Measurements from ENCODE around the gene CFI.

The CFI gene

GRCh38 chr4:109729718-109730618 is 71.8 kb downstream of the CFI start, which contains the start of gene PLA2G12A:
TSS of gene PLA2G12A (minus strand) at chr4:109730070. CDS start at chr4:109729809, 261 bp downstream.
- peak; percentile 51 for DNase-seq

- DNase-seq = no peak
These were observed 72.6 kb downstream of the CFI start for GRCh38 chr4:109729117-109729717.

- no peak for DNase-seq
These were observed 73.4 kb downstream of the CFI start for GRCh38 chr4:109728385-109728784.

GRCh38 chr4:109723110-109723509 is 78.7 kb downstream of the CFI start:
- no peak for DNase-seq

- DNase-seq = no peak
These were observed 79.4 kb downstream of the CFI start for GRCh38 chr4:109722357-109722756.

- no peak for DNase-seq
These were observed 80.8 kb downstream of the CFI start for GRCh38 chr4:109721033-109721432.

GRCh38 chr4:109719604-109720003 is 82.2 kb downstream of the CFI start:
- no peak for DNase-seq

GRCh38 chr4:109718759-109719158 is 83.0 kb downstream of the CFI start:
- DNase-seq = no peak

GRCh38 chr4:109713500-109713899 is 88.3 kb downstream of the CFI start:
- no peak for DNase-seq

GRCh38 chr4:109708990-109709389 is 92.8 kb downstream of the CFI start:
- DNase-seq = no peak

GRCh38 chr4:109708435-109708834 is 93.4 kb downstream of the CFI start:
- no peak for DNase-seq

- DNase-seq = no peak
These were observed 98.0 kb downstream of the CFI start for GRCh38 chr4:109703664-109704361.

GRCh38 chr4:109702950-109703663 is 98.7 kb downstream of the CFI start, which contains the start of gene CASP6:
TSS of gene CASP6 (minus strand) at chr4:109703445. CDS start at chr4:109703395, 50 bp downstream.
- DNase-seq = peak; percentile 44

GRCh38 chr4:109701566-109702410 is 100.0 kb downstream of the CFI start:
- DNase-seq = no peak

GRCh38 chr4:109699553-109700225 is 102.1 kb downstream of the CFI start:
- no peak for DNase-seq

- DNase-seq = no peak
These were observed 103.1 kb downstream of the CFI start for GRCh38 chr4:109698656-109699055.

GRCh38 chr4:109691411-109691920 is 110.3 kb downstream of the CFI start:
- no peak for DNase-seq

All from 8988T (cell line).